ENCODE data around the gene MYH9.

DNA sequence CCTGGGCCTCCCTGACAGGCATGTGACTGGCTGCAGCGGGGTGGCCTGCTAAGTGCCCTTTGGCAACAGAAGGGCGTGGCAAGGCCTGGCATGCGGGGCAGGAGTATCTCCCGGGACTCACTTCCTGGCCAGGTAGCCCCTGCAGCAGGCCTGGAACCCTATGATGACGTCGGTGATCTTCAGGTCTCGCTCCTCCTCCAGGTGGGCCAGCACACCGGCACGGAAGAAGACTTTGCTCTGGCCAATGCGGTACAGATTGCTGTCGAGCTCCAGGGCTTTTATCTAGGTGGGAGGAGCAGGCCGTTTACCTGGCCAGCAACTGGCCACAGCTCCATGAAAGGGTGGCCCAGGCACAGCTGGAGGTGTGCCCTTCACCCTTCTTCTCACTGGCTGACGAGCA, 83.9 kb downstream of the MYH9 start:
- TF ChIP-seq, protein P1, sequence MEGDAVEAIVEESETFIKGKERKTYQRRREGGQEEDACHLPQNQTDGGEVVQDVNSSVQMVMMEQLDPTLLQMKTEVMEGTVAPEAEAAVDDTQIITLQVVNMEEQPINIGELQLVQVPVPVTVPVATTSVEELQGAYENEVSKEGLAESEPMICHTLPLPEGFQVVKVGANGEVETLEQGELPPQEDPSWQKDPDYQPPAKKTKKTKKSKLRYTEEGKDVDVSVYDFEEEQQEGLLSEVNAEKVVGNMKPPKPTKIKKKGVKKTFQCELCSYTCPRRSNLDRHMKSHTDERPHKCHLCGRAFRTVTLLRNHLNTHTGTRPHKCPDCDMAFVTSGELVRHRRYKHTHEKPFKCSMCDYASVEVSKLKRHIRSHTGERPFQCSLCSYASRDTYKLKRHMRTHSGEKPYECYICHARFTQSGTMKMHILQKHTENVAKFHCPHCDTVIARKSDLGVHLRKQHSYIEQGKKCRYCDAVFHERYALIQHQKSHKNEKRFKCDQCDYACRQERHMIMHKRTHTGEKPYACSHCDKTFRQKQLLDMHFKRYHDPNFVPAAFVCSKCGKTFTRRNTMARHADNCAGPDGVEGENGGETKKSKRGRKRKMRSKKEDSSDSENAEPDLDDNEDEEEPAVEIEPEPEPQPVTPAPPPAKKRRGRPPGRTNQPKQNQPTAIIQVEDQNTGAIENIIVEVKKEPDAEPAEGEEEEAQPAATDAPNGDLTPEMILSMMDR (IDR thresholded peaks at IDR 0.05; ENCODE audit: poor library complexity), result no peak
- no peak for TF ChIP-seq EZH2phosphoT487 (IDR thresholded peaks at IDR 0.05; ENCODE audit: low read depth, severe bottlenecking, unreplicated experiment)

All from hepatocyte (in vitro differentiated cells).